GM18909 (cell line): ENCODE results near the gene CRYAB.

Experiments
- ATAC-seq: cut with Tn5 transposase; IDR thresholded peaks from one replicate; pipeline ENCODE4 v1.9.1; 2021; ENCODE audit warnings: mild to moderate bottlenecking; ENCODE audit not compliant: unreplicated experiment, poor library complexity

The CRYAB gene, protein sequence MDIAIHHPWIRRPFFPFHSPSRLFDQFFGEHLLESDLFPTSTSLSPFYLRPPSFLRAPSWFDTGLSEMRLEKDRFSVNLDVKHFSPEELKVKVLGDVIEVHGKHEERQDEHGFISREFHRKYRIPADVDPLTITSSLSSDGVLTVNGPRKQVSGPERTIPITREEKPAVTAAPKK

DNA sequence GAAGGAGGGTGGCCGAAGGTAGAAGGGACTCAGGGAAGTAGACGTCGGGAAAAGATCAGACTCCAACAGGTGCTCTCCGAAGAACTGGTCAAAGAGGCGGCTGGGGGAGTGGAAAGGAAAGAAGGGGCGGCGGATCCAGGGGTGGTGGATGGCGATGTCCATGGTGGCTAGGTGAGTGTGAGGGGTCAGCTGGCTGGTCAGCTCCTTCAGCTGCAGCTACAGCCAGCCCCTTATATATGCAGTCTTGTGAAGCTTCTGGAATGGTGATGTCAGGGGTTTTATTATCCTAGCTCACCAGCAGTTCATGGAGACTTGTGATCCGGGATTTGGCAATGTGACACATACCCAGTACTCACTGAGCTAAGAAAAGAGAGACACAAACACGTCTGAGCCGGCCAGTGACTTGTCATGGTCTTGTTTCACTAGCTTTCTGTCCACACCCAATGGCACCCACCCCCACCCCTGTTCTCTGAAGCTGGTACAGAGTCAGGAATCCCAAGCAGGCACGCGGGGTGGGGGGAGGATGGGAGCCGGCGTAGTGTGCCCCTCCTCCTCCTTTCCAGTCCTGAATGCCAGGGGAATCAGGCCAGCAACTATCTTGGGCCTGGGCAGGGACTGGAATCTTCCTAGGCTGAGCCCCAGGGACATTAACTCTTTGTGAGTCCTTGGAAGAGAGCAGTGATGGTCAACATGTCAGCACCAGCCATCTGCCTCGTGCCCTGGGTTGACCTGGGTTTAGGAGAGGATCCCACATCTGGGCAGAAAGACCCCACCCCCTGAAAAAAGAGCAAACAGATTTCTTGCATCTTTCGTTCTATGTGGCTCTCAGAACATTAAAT, at the start of gene CRYAB:
CRYAB (minus strand) TSS at position 208 of the 839 bp plus-strand sequence; CDS start at position 162, 46 bp downstream.
- ATAC-seq: no peak

DNA sequence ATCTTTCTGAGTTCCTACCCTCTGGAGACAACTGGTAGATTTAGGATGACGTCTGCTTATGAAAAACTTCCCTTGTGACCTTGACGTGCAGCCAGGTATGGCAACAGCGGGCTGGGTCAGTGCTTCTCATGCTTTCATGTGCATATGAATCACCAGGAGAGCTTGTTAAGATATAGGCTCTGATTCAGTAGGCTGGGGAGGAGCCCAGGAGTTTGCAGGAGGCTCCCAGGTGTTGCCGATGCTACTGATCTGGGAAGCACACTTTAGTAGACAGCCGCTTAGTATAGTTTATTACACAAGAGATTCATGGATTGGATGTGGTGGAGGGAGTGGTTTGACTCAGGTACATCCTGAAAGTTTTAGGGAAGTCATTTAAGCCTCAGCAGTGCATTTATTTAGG, 49.3 kb upstream of the CRYAB start:
- no peak for ATAC-seq

DNA sequence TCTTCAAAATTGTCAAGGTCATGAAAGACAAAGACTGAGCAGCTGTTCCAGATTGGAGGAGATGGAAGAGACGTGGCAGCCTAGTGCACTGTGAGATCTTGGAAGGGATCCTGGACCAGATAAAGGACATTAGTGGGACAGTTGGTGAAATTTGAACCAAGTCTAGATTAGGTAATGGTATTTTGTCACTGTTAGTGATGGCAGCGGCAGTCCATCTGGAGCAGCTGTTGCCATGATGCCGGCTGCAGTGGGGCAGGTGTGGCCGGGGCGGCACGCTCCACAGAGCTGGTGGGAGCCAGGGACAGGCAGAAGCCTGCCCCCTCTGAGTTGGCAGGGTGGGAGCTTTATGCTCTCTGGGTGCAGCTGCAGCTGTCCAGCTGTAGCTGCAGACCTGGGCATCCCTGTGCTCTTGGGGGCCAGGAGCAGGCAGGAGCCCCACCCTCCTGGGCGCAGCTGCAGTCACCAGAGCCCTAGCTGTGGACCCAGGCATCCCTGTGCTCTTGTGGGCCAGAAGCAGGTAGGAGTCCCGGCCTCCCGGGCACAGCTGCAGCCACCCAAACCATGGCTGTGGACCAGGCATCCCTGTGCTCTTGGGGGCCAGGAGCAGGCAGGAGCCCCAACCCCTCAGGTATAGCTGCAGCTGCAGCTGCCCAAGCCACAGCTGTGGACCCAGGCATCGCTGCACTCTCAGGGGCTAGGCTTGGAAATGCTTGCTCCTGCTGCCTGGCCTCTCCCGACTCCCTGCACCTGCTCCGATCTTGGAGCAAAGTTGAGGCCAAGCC, 46.3 kb upstream of the CRYAB start:
- no peak for ATAC-seq

DNA sequence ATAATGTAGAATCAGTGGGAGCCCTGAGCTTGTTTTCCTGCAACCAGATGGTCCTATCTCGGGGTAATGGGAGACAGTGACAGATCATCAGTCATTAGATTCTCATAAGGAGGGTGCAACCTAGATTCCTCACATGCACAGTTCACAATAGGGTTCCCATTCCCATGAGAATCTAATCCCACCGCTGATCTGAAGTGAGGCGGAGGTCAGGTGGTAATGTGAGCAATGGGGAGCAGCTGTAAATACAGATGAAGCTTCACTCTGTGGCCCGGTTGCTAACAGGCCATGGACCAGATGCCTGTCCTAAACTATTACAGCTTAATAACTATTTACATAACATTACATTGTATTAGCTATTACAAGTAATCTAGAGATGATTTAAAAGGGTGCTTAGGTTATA, 42.6 kb upstream of the CRYAB start:
- ATAC-seq: no peak

DNA sequence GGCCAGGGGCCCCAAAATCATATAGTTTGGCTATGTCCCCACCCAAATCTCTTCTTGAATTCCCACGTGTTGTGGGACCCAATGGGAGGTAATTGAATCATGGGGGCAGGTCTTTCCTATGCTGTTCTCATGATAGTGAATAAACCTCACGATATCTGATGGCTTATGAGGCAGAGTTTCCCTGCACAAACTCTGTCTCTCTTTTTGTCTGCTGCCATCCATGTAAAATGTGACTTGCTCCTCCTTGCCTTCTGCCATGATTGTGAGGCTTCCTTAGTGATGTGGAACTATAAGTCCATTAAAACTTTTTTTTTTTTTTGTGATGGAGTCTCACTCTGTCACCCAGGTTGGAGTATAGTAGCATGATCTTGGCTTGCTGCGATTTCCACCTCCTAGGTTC, 40.0 kb upstream of the CRYAB start:
- no peak for ATAC-seq

DNA sequence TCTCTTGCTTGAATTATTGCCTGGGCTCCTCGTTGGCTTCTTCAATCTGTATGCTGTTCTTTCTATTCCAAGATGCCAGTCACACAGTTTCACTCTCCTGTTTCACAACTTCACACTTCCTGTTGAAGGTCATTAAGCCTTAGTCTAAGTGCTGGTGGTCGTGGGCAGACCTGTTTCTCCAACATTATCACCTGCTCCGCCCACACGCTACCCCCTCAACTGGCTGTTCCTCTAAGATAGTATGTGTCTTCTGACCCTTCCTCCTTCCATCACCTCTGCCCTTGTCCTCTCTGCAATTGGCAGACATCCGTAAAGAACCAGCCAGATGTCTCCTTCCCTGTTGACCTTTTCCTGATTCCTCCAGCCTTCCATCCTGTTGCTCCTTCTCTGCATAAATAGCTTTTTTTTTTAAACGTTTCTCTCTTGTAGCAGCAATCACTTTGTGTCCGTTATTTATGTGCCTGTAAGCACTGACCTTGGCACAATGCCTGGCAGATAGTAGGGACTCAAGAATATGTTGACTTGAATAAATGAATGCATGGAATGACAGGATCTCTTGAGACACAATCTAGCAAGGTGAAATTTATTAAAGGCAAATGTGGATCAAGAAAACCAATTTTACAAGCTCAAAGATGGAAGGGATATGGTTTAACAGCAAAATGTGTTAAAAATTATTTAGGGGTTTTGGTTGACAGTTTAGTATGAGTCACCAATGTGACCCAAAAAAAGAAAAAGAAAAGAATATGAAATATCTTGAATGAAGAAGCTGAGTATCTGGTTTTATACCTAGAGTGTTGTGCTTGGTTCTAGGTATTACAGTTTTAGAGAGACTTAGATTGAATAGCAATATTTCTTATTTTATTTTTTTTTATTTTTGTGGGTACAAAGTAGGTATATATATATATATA, 38.2 kb upstream of the CRYAB start:
- ATAC-seq: no peak

DNA sequence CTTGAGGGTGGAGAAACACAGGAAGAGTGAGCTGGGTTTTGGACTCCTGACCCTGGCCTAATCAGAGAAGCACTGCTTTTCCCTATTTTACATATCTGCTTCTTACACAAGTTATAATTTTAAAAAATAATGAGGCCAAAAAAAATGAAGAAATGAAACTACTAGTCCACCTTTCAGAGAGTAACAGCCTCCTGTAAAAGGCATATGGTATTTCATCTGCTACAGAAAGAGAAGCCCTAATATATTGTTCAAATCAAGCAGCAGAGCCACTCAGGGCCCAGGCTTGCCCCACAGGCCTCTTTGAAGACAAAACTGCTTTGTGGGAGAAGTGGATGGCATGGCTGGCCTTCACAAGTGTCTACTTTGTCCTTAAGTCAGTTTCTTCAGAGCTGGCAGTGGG, 35.6 kb upstream of the CRYAB start:
- no peak for ATAC-seq

DNA sequence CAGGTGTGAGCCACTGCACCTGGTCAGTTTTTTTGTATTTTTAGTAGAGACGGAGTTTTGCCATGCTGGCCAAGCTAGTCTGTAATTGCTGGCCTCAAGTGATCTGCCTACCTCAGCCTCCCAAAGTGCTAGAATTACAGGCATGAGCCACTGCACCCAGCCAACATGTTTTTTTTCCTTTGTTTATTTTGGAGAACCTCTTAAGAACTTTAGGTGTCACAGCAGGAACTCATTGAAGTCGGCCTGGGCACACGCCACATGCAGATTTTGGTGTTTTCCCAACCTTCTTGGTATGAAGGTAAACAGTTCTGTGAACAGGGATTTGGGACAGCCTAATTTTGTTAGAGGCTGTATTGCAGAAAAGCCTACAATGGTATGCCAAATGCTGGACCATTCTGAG, 34.9 kb upstream of the CRYAB start:
- ATAC-seq: no peak

DNA sequence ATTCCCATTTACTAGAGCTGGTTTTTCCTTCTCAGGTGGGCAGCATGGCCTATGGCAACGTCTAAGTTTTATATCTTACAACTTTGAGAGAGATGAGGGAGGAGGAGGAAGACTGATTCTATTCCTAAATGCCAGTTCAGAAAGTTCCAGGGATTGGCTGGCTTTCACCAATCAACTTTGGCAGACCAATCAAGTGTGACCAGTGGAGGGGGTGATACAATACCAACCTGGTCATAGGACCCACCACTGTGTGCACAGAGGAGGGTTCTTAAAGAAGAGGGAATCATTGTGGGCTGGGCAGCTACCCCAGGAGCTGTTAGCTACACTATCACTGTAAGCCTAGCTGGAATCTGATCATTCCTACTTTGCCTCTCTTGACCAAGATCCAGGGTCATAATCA, 33.6 kb upstream of the CRYAB start:
- no peak for ATAC-seq

DNA sequence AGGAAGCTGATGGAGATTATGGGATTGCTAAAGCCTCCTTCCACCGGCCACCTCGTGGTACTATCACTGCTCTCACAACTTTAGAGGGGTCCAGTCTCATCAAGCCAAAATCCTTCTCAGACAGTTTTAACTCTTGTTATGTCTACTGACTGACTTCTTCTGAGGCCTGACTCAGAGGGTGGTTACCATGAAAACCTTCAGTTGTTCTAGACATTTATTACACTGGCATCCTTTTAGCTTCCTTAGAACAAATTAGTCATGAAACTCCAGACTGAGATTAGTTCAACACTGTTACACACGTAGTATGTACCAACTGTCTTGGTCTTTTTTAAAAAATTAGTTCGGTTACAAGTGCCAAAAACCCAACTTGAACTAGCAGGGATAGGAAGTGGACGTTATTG, 33.1 kb upstream of the CRYAB start:
- no peak for ATAC-seq

DNA sequence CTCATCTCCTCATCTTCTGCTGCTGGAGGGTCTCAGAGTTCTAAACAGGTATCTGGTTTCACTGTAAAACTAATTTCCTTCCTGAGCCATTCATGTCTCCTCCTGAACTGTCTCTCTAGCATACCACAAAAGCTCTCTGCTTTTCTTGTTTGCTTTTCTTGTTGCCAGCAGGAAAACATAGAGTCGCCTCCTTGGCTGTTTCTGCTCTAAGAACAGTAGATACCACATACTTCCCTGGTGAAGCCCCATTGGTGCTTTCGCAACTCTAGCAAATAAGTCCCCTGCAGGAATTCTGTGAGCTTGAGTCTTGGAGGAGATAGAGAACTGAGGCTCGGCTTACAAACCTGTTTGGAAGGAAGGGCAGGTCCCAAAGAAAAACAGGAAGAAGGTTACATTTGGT, 32.6 kb upstream of the CRYAB start:
- ATAC-seq: no peak

DNA sequence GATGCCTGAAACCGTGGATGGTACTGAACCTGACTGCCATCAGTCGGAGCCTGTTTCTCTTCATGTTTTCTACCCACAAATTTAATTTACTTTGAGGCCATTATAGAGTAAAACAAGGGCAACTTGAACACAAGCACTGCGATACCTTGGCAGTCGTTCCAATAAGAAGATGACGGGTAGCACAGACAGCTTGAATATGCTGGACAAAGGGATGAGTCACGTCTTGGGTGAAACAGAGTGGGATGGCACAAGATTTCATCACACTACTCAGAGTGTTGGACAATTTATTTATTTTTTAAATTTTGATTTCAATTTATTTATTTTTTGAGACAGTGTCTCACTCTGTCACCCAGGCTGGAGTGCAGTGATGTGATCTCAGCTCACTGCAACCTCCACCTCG, 31.3 kb upstream of the CRYAB start:
- no peak for ATAC-seq

DNA sequence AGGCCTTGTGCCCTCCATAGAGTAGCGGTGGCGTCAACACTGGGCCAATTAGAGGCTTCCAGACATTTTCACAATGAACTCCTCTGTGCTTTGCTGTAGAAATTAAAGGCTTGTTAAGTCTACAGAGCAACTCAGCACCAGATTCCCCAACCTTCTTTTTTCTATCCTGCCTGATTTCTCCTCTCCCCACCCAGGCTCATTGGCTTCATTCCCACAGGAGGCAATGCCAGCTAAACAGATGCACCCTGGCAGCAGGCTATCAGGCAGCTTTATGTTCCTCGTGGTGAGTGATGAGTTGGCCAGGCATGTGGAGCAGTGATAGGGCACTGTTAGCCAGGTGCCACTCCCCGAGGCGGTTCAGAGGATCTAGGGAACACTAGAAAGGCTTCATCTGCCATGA, 30.4 kb upstream of the CRYAB start:
- ATAC-seq: no peak

DNA sequence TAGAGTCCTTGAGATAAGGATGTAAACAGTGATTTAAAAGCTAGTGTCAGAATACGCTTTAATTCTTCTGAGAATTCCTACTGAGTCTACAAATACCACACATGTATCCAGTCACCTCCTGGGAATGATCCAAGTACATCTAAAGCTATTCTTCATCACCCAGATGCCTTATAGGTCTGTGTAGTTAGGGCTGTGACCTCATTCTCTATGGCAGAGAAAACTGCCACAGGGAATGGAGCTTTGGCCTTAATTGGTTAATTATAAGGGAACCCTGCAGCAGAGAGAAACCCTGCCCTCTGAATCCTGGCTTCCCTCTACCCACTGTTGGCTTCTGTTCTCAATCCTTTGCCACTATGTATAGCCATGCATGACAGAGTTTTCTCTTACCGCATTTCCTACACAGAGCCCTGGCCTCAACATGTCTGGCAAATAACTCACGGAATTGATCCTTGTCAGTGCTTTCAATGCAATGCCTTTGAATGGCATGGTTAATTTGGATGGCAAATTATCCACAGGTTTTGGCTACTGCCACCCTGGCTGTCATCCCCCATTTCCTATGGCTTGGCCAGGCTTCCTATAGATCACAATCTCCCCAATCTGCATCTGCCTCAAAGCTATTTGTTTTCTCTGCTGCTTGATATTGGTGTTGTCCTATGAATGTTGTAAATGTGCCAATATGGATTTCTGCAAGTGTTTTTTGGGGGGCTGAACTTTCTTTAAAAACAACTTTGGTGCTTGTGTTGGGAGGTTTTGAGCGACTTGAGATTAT, 28.4 kb upstream of the CRYAB start:
- ATAC-seq: no peak

DNA sequence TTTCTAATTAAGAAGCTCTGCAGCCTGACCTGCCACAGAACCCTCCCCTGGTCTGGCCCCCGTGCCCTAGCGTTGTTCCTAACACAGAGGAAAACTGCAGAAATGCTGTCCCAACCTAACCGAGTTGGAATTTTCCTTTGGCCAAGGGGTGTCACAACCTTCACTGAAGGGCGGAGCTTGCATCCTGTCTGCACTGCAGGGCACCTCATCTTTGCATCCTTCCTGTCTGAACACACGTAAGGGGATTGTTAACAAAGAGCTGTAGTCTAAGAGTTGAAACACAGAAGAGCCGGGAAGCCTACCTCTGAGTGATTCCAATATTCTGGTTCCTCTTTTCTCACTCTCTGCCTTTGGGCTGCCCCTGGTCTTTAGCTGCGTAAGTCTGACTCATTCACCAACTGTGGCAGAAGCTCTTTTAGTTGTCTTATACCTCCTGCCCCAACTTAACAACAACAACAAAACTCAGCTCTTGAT, 27.2 kb upstream of the CRYAB start:
- ATAC-seq: peak; percentile 86

DNA sequence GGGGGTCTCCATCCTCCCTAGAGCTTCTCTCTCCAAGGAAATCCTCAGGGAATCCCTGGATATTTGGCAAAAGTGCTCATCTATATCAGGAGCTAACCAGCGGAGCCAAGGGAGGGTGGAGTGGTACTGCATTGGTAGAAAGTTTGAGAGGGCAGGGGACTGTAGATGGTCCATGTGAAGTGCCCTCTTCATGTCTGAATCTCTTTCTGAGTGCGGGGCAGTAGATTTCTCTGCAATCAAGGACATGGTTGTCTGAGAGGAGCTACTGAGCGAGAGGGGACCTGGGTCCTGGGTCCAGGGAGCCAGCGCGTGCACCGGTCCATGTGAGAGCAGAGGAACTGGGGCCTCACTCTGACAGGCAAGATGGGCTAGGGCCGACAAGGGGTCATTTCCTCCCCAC, 26.3 kb upstream of the CRYAB start:
- ATAC-seq: no peak

DNA sequence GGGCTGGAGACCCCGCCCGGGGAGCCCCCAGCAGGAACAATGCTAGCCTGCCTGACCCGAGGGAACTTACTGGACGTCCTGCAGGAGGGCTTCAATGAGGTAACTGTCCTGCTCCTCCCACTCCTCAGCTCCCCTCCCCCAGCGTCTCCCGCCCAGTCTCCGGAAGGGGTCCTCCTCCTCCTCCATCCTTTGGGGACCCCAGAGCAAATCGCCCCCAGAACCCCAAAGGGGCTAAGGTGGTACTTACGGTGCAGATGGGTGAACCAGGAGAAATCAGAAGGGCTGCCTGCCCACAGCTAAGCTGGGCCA, 25.8 kb upstream of the CRYAB start:
- ATAC-seq: no peak

DNA sequence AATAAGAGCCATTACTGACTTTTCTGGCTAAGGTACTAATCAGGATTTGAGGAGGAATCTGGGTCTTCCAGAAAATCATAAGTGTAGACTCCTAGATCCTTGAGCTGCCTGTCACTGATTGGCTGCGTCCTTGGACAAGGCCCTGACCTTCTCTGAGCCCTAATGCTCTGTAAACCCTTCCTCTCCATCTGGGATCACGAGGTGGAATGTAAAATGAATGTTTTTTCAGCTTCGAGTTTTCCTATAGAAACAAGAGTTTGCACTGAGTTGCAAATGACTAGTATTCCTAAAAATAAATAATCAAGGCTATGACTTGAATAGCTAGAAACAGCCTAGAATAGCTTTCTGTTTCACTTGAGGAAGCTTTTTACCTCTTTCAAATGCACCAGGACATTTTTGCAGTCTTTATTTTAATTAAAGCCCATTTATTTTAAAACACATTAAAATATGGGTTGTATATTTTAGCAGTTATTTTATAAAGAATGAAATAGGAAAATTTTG, 24.5 kb upstream of the CRYAB start:
- ATAC-seq: no peak

DNA sequence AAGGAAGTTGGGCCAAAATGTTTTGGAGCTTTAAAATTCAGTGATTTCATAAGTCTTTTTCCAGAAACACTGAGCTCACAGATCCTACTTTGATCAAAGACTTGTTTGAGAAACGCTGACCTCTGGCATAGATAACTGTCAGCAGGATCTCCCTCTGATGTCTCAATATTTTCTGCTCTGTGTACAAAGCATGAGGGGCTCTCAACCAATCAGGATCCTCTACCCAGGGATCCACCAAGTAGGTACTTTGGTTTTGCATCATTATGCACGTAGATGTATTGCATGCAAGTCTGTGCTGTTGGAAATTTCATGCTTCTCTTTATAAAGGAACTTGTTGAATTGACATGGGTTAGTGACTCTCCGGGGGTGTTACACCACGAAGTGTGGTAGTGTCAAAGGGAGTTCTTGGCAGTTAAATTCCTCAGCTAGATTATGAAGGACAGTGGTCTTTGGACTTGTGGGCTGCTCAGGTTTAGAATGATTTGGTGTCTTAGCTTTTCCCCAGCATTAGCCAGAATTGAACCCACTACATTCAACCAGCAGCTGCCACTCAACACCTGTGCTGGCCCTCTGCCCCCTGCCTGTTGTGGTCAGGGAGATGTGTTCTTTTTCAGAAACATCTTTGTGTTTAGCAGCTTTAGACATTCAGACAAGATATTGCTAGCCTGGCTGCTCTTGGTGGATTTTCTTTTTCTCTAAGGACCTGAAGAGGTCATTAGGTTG, 23.9 kb upstream of the CRYAB start:
- ATAC-seq: no peak
